IPS-NIHi11 (cell line): ENCODE results near the gene SDR39U1.
"Not testable (repeated sequence)": the region's sequence is repeated elsewhere in the genome, so short reads cannot be mapped to it uniquely, and the experiment has no call there.

Experiments used
- DNase-seq: peaks from one replicate; pipeline ENCODE4 v3.0.0; 2012; ENCODE audit warnings: mixed read lengths, low spot score

The SDR39U1 gene, protein sequence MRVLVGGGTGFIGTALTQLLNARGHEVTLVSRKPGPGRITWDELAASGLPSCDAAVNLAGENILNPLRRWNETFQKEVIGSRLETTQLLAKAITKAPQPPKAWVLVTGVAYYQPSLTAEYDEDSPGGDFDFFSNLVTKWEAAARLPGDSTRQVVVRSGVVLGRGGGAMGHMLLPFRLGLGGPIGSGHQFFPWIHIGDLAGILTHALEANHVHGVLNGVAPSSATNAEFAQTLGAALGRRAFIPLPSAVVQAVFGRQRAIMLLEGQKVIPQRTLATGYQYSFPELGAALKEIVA

DNA sequence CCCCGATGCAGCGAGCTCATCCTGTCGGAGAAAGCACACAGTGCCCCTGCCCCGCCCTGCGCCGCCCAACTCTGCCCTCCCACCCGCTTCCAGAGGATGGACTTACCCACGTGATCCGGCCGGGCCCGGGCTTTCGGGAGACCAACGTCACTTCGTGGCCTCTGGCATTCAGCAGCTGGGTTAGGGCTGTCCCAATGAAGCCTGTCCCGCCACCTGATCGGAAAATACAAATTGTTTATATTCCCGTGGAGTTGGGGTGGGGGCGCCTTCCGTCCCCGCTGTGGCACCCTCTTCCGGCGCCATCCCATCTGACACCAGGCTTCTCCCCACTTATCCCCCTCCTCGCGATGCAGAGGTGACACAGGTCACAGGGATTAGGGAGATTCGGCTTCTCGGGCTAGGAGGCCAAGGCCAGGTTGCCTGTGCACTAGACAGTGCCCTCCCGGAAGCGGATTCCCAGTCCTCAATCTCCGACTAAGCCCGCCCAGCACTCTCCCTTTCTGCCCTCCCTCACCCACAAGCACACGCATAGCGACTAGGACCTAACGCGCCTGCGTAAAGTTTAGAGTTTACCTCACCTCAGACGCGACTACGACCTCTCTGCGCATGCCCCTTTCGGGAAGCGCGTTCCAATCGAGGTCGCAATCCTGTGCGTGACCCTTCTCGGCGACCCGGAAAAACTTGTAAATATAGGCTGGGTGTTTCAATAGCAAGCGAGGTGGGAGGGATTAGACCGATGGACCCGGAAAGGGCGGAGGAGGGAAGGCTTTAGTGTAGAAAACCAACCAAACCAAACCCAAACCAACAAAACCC lies at the start of gene SDR39U1:
Gene SDR39U1, minus strand, starts transcription at position 537 of the 813 bp plus-strand sequence. Its CDS starts 7 bp downstream, at position 530.
- DNase-seq, result peak; percentile 93

DNA sequence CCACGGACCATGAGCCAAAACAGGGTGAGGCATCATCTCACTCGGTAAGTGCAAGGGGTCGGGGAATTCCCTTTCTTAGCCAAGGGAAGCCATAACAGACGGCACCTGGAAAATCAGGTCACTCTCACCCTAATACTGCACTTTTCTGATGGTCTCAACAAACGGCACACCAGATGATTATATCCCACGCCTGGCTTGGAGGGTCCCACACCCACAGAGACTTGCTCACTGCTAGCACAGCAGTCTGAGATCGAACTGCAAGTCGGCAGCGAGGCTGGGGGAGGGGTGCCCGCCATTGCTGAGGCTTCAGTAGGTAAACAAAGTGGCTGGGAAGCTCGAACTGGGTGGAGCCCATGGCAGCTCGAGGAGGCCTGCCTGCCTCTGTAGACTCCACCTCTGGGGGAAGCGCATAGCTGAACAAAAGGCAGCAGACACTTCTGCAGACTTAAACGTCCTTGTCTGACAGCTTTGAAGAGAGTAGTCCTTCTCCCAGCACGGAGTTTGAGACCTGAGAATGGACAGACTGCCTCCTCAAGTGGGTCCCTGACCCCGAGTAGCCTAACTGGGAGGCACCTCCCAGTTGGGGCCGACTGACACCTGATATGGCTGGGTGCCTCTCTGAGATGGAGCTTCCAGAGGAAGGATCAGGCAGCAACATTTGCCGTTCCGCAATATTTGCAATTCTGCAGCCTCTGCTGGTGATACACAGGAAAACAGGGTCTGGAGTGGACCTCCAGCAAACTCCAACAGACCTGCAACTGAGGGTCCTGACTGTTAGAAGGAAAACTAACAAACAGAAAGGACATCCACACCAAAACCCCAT lies 49.2 kb upstream of the SDR39U1 start:
- not testable (repeated sequence) for DNase-seq

DNA sequence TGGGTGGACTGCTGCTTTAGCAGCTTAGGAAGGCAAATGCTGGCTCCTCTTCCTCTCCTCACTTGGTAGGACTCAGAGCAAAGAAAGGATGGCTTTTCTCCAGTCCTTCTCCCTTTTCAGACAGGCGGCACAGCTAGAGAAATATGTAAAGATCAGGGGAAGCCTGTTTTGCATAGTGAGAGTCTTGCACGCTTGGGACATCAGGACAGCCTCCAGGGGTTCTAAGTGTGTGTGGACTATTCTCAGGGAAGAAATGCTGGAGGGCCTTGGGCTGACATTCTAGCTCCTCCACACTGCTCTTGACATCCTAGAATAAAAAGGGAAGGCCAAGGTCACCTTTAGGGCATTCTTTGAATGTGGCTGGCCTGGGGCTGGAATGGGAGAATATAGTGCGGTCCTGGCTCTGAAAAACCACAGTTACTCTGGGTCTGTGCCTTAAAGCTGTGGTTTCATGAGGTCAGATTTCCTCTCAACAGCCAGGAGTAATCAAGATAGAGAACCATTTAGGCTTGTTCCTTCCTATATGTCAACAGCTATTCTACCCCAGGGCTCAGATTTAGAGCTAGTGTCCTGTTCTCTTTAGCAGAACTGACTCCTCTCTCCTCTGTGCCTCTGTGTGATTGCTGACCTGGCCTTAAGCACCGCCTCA lies 41.2 kb upstream of the SDR39U1 start:
- DNase-seq, result no peak

DNA sequence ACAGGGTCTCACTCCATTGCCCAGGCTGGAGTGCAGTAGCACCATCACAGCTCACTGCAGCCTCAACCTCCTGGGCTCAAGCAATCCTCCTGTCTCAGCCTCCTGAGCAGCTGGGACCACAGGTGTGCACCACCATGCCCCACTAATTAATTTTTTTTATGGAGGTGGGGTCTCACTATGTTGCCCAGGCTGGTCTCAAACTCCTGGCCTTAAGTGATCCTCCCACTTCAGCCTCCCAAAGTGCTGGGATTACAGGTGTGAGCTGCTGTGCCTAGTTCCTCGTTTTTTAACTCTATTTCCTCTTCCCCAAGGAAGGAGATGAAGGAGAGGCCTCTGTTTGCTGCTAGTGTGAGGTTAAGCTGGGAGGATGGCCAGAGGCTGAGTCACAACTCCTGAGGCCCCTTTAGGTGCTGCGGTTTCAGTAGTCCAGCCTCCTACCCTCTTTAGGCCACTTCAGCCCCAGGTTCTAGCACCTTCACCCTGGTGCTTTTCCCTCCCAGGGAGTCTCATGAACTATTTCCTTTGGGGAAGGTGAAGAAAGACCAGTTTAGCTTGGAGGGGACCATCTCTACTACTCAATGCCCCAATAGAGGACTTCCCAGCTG lies 40.2 kb upstream of the SDR39U1 start:
- not testable (repeated sequence) for DNase-seq

DNA sequence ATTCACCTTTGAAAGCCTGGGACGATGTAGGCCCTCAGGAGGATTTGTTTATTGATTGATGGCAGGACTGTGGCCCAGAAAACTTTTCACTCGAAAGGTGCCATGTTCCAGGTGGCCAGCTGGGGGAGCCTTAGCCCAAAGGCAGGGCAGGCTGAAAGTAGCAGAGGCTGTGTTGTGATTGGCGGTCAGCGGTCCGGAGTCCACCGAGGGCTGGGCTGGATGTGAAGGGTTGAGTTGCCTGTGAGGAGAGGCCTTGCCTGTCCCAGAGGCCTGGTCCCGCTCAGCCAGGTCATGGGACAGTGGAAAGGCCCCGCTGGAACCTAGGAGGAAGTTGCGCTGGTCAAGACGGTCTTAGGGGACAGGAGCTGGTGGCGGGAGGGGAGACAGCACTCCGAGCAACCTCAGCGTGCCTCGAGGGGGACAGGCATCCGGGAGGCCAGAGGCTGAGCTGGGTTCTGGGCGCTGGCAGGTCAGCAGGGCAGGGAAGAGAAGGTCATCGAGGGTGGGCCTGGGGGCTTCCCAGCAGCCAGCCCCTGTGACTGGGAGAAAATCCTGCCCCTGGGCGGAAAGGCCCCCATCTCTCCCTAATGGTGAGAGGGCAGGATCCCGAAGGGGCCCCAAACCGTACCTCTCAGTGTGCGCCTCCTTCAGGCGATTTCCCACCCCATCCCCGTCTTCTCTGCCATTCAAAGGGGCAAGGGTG lies 39.2 kb upstream of the SDR39U1 start:
- DNase-seq, result peak; percentile 98

DNA sequence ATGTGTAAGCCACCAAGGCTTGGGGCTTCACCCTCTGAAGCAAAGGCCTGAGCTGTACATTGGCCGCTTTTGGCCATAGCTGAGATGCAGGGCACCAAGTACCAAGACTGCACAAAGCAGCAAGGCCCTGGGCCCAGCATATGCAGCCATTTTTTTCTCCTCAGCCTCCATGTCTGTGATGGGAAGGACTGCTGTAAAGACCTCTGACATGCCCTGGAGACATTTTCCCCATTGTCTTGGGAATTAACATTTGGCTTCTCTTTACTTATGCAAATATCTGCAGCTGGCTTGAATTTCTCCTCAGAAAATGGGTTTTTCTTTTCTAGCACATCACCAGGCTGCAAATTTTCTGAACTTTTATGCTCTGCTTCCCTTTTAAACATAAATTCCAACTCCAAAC lies 37.4 kb upstream of the SDR39U1 start:
- DNase-seq, result not testable (repeated sequence)

DNA sequence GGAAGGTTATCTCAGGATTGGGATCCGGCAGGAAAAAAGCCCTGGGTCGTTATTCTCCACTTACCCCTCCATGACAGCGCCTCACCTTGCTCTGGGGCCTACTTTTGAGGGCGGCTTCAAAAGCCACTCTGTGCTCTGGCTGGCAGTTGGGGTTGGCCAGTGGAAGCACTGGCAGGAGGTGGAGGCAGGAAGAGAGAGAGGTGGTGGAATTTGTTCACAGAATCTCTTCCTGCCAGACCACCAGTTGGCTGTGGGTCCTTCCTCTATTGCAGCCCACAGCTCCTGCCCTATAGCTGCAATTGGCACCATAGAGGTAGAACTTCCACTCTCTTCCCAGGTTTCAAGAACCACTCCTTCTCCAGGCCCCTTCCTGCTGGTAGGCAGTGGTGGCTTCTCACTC lies 32.7 kb upstream of the SDR39U1 start:
- DNase-seq, result no peak

DNA sequence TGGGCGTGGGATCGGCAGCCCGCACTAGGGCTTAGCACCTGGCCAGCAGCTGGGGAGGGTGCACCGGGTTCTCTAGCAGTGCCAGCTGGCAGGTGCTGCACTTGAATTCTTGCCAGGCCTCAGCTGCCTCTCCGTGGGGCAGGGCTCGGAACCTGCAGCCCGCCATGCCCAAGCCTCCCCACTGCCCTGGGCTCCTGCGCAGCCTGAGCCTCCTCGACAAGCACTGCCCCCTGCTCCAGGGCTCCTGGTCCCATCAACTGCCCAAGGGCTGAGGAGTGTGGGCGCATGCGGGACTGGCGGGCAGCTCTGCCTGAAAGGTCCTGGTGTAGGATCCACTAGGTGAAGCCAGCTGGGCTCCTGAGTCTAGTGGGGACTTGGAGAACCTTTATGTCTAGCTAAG lies 30.6 kb upstream of the SDR39U1 start:
- no peak for DNase-seq

DNA sequence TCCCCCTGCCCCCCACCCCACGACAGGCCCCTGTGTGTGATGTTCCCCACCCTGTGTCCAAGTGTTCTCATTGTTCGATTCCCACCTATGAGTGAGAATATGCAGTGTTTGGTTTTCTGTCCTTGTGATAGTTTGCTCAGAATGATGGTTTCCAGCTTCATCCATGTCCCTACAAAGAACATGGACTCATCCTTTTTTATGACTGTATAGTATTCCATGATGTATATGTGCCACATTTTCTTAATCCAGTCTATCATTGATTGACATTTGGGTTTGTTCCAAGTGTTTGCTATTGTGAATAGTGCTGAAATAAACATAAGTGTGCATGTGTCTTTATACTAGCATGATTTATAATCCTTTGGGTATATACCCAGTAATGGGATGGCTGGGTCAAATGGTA lies 27.9 kb upstream of the SDR39U1 start:
- not testable (repeated sequence) for DNase-seq

DNA sequence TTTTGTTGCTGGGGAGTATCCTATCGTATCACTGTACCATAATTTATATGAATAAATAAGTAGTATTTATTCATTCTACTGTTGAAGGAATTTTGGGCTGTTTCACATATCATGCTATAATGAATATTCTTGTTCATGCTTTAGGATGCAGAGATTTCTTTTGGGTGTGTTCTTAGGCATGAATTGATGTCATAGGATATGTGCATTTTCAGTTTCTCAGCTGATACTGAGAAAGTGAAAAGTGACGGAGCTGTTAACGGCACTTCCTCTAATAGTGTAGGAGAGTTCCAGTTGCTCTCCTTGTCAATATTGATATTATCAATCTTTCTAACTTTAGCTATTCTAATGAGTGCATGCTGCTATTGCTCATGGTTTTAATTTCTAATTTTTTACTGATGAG lies 23.2 kb upstream of the SDR39U1 start:
- DNase-seq, result no peak

DNA sequence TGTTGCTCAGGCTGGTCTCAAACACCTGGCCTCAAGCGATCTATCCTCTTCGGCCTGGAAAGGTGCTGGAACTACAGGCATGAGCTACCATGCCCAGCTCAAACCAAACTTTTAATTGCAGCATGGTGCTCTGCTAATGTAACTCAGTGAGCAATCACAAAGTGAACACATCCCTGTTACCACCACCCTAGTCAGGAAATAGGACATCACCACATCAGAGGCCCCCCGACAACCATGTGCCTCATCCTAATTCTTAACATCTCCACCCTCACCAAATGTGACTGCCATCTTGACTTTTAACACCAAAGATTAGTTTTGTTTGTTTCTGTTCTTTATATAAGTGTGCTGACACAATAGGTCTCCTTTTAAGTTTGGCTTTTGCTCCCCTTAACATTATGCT lies 22.8 kb upstream of the SDR39U1 start:
- no peak for DNase-seq

DNA sequence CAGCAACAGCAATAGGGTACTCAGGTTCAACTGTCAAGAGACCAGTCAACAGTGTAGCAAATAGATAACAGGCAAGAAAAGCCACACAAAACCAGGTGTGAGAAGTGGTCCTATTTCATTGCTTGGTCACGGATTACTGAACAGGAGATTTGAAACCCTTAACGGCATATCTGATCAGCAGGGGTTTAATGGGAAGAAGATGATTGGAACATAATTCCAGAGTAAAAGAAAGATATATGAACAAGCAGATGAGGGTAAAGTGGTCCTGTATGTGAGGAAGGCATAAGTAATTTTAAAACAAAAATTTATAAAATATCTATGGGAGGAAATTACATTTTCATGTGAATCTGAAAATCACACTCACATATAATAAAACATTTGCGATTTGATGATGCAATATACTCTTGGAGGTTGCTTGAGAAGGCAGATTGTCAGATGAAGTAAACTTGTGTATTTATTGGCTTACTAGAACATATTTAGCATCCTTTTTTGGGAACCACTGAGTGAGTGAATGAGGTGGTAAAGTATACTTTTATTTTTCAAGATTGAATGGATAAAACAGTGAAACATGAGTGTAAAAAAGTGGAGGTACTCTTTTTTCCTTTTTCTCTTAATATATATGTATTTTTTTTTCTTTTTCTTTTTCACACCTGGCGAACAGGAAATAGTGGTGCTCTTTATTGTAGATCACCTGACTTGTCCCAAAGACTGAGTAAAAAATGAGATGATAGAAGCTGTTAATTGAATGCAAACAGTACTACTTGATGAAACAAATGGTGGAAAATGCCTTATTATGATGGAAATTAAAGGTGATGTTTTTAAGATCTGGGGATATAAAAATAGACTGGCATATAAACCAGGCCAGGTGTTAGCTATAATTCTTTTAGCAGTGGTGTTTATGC lies 21.6 kb upstream of the SDR39U1 start:
- DNase-seq, result no peak

DNA sequence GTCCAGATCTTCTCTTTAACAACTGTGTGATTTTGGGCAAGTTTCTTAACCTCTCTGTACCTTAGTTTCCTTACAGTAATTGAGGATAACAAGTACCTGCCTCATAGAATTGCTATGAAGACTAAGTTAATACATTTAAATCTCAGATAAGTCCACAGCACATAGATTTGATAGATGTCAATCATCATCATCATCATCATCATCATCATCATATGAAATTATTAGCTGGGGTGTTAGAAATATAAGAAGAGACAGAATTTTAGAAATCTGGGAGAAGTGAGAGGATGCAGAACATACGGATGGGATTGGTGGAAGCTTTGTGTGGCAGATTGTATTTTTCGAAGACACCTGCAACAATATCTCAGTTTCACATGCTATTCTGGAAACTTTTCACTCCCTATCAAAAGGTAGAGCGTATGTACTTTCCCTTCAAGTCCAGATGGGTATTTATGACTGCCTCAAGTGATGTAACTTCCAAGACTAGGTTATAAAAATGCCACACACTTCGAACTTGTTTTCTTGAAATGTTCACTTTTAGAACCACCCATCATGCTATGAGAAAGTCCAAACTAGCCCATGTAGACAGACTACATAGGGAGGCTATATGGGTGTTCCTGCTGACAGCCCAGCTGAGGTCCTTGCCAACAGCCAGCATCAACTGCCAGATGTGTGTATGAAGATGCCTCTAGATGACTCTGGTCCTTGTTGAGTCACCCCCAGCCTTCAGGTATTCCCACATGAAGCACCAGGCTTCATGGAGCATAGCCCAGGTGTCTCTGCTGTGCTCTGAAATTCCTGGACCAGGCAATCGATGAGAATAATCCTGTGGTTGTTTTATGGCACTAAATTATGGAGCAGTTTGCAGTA lies 20.7 kb upstream of the SDR39U1 start:
- no peak for DNase-seq

DNA sequence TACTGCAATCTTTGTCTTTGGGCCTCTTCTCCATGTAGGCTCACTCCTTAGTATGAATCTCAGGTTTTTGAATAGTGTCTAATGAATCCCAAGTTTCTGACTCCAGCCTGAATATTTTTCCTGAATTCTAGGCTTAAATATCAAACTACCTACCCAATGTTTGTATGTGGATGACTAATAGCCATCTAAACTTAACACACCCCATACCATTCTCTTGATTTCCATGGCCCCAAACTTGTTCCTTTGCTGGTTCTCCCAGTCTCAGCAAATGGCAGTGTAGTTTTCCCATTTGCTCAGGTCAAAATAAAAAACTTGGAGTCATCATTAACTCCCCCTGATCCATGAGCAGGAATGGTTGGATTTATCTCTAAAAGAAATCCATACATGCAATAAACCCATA lies 18.8 kb upstream of the SDR39U1 start:
- no peak for DNase-seq

DNA sequence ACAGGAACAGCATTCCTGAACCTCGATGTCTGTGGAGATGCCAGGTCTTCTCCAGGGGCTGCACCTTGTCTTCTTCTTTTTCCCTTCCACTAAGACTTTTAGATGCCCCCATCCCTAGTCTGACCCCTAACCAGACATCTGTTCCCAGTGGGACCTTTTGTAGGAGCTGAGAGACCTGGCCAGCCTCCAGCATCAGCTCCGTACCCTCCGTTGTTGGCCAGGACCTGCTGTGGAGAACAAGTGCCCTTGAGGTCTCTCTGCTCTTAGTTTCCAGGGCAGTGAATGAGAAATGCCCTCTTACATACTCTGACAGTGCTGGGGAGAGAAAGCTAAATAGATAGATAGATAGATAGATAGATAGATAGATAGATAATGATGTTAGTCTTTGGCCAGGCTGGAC lies 16.8 kb upstream of the SDR39U1 start:
- no peak for DNase-seq

DNA sequence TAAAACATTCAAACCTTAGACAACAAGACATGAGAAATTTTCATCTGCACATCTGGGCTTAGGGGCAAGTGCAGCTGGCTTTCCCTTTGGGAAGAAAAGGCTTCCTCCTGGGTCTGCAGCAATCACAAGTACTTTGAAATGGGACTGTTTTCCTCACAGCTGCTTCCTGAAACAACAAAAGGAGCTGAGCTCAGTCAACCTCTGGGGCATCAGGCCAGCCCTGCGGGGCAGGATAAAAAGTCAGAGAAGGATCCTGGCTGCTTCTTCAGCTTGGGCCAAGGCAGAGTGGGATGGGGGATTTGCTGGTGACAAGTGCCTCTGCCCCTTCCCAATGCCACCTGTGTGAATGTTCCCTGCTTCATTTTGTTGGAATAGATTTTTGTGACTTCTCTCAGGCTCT lies 16.2 kb upstream of the SDR39U1 start:
- no peak for DNase-seq

DNA sequence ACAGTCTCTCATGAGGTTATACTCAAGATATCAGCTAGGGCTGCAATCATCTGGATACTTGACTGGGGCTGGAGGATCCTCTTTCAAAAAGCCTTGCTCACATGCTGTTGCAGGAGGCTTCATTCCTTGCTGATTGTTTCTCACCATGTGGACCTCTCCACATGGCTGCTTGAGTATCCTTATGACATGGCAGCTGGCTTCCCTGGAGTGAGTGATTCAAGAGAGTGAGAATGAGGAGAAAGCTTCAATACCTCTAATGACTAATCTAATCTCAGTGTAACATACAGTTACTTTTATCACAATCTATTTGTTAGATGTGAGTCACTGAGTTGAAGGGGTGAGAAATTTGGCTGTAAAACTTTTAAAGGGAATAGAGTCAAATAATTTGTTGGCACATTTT lies 14.4 kb upstream of the SDR39U1 start:
- no peak for DNase-seq

DNA sequence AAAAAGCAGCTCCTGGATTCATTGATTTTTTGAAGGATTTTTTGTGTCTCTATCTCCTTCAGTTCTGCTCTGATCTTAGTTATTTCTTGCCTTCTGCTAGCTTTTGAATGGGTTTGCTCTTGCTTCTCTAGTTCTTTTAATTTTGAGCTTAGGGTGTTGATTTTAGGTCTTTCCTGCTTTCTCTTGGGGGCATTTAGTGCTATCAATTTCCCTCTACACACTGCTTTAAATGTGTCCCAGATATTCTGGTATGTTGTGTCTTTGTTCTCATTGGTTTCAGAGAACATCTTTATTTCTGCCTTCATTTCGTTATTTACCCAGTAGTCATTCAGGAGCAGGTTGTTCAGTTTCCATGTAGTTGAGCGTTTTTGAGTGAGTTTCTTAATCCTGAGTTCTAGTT lies 8.3 kb upstream of the SDR39U1 start:
- DNase-seq, result not testable (repeated sequence)

DNA sequence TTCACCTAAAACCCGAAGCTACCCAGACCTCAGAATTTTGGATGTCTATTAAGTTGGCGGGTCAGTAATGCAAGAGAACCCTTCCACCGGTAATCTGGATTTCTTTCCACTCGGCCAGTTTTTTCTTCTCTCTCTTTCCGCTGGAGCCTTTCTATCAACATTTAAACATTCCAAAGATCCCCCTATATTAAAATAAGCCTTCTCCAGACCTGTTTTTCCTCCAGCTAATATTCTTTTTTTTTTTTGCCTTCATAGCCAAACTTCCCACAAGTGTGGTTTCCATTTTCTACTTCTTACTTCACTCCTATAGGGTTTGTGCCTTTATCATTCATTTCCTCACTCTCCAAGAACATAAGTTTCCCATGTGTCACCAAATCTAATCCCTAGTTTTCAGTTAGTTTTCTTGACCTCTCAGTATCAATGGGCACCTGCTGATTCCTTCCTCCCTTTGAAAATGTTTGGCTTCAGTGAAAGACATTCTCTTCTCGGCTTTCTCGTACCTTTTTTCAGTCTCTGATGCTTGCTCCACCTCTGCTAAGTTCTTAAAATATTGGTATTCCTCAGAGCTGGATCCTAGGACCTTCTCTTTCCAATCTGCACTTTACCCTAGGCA lies 583 bp upstream of the SDR39U1 start:
- no peak for DNase-seq
